T-helper 9 cell (primary cell): Measurements from ENCODE around the gene WFDC1.

Experiments used
- DNase-seq: peaks from one replicate; pipeline ENCODE4 v3.0.0-alpha.2; 2020
- total RNA-seq, 2 donors: gene quantifications; one replicate each; lab custom pipeline; 2026; lab: John Stamatoyannopoulos, UW

The WFDC1 gene, protein sequence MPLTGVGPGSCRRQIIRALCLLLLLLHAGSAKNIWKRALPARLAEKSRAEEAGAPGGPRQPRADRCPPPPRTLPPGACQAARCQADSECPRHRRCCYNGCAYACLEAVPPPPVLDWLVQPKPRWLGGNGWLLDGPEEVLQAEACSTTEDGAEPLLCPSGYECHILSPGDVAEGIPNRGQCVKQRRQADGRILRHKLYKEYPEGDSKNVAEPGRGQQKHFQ
- 0 reads per million in 2 donors for total RNA-seq

DNA sequence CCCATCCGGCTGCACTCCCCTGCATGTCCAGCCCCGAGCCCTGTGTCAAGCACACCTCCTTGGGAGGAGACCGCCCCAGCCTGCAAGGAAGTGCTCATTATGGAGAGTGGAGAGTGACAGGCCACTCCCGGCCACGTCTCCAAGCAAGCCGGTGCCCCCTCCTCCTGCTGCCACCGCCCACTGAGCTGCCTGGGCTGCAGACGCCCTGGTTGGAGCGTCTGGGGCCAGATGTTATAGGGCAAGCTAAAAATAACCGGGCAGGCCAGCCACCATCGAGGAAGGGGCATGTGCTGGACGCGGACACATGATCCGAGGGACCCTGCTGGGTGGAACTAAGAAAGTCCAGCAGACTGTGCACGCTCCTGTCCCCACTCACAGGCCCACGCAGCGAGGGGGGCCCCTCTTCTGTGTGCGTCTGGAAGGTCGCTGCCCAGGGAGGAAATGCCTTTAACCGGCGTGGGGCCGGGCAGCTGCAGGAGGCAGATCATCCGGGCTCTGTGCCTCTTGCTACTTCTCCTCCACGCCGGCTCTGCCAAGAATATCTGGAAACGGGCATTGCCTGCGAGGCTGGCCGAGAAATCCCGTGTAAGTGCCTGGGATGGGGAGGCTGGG lies at the start of gene WFDC1:
WFDC1 (plus strand) TSS at position 348 of the 612 bp plus-strand sequence; CDS start at position 442, 94 bp downstream.
- DNase-seq = no peak

DNA sequence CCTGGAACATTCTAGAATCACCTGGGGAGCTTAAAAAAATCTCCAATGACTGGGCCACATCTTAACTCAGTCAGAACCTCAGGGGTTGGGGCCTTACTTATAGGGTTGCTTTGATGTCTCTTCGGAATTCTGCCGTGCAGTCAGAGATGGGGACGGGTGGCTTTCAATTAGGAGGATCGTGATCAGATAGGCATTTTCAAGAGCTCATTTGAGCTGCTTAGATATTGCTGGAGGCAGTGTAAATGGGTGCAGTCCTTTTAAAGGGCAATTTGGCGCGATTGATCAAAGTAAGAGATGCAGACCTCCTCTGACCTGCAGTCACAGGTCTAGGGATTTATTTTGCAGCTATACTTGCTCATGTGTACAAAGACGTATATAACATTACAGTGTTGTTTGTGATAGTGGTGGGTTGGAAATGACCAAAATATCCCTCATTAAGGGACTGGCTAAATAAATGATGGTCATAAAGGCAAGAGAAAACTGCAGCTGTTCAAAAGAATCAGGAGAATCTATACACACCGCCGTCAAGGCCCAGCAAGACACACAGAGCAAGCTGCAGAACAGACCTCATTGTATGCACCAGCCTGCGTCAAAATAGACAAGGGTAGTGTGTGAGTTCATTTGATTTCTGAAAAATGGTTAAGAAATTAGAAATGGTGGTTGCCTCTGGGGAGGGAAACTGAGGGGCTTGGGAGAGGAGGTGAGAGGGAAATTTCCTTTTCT lies 48.6 kb upstream of the WFDC1 start:
- DNase-seq = no peak

DNA sequence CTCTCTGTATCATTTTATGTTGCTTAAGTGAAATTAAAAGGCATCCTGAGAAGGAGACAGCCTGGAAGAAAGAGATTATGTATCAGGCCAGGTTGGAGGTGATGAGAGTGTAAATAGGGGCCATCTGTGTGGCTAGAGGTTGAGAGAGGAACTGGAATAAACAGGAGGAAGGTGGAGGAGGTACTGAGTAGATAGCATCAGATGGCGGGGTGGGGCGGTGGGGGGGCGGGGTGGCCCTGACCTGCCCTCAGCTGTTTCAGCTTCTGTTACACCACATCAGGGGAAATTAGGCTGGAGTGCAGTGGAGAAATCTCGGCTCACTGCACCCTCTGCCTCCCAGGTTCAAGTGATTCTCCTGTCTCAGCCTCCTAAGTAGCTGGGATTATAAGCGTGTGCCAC lies 48.0 kb upstream of the WFDC1 start:
- DNase-seq = no peak

DNA sequence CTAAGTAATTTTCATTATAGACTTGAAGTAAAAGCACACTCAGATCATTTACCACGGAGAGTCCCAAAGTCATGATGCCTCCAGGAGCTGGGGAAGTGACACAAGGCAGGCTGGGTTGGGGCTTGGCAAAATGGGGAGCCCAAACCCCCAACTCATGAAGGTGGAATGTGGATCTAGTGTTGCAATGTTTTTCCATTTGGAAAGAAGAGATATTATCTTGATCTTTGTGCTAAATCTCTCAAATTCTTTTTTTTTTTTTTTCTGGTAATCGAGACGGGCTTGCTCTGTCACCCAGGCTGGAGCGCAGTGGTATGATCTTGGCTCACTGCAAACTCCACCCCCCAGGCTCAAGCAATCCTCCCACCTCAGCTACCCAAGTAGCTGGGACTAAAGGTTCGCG lies 47.3 kb upstream of the WFDC1 start:
- no peak for DNase-seq

DNA sequence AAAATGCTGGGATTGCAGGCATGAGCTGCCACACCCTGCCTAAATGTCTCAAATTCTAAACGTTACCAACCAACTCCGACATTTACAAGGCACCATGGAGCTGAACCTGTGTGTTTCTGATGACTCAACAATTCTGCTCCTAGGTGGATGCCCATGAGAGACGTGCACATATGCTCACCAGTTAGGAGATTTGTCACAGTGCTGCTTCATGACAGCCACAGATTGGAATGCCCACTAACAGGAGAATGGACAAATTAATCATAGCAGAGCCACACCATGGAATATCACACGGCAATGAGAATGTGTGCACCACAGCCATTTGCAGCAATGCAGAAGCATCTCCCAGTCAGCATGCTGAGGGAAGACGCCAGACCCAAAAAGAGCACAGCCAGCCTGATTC lies 46.8 kb upstream of the WFDC1 start:
- no peak for DNase-seq

DNA sequence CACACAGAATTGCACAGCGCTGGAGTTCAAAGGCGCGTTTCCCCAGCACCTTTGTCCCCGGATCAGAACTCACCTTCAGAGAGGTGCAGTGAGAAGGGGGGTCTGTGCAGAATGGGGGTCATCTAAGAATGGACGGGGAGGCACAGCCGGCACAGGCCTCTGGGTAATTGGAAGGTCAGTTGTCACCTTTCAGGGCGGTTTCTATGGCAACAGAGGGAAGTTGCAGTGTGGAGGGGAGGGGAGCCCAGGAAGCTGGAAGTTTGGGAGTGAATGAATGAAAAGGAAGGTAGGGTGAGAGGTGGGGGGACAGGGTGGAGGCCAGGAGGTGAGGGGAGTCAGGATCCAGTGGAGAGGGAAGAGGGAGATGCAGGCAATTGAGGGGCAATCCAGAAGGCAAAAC lies 42.5 kb upstream of the WFDC1 start:
- DNase-seq = no peak

DNA sequence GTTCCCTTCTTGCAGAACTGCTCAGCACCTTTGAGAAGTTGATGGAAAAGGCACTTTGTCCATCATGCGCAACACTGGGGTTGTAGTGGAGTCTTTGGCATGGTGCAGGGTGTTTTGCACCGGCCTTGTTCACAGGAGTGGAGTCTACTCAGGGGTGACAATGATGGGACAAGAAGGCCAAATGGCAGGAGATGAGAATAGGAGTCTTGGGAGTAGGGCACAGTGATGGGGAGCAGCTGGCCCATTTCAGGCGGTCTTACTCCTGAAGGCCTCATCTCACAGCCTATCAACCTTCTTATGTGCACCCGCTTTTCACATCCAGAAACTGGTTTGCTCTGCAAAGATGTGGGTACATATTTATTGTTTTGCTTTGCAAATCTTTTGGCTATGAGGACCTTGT lies 41.5 kb upstream of the WFDC1 start:
- no peak for DNase-seq

DNA sequence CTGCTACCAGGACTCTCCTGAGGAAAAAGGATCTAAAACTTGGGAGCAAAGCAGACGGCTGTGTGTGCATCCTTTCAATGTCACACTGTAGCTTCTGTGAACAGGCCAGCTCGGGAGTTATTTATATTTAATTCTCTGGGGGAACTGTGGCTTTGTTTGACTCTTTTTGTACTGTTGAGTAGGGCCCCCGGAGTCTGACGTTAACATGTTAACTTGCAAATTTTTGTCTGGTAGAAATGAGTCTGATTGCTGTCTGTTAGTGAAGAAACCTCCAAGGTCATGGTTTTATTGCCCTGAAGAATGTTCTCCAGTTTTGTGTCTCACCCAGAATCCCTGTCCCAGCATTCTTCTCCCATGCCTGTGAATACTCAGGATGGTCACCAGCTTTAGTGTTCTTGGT lies 40.6 kb upstream of the WFDC1 start:
- DNase-seq = no peak

DNA sequence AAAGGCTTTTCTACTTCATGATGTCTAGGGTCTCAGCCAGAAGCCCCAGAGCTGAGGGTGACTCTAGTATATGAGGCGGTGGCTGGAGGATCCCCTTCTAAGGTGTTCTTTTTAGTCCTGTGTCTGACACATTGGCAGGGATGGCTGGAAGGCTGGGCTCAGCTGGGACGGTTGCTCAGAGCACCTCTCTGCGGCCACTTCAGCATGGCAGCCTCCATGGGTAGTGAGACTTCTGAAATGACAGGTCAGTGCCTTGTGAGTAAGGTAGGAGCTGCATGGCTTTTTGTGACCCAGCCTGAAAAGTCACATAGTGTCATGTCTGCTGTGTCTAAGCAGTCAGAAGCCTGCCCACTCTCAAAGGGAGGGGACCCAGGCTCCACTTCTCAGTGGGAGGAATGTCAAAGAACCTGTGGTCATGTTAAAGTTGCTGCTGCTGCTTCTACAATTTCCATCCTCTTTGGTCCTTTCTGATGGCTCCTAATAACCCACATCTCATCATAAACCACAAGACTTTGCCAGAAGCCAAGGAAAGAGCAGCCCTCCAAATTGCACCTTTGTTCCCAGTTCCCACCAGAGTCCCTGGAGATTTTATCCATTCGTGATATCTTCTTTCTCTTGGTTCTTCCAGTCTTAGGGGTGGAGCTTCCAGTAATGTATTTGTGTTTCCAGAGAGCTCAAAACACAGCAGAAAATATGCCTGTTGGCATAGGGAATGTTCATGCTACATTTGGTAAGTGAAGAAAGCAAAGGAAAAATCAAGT lies 39.4 kb upstream of the WFDC1 start:
- DNase-seq = no peak

DNA sequence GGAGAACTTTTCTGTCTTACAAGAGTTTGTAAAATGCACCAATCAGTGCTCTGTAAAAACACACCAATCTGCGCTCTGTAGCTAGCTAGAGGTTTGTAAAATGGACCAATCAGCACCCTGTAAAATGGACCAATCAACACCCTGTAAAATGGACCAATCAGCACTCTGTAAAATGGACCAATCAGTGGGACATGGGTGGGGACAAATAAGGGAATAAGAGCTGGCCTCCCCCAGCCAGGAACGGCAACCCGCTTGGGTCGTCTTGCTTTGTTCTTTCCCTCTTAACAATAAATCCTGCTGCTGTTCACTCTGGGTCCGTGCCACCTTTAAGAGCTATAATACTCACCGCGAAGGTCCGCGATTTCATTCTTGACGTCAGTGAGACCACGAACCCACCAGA lies 36.4 kb upstream of the WFDC1 start:
- no peak for DNase-seq

DNA sequence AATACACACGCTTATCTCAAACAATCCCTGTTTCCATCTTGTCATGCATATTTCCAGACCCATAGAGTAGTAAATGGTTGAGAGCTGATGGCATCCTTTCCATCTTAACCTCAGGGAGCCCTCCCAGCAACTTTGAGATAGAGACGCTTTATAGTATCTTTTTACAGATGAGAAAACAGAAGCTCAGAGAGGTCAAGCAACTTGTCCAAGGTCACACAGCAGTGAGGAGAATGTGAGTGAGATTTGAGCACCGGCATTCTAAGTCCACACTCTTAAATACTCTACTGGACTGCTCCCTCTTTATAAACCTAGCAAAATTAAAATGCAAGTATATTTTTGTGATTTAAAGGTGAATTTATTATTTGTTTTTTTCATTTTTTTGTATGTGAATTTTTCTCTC lies 35.0 kb upstream of the WFDC1 start:
- DNase-seq = no peak

DNA sequence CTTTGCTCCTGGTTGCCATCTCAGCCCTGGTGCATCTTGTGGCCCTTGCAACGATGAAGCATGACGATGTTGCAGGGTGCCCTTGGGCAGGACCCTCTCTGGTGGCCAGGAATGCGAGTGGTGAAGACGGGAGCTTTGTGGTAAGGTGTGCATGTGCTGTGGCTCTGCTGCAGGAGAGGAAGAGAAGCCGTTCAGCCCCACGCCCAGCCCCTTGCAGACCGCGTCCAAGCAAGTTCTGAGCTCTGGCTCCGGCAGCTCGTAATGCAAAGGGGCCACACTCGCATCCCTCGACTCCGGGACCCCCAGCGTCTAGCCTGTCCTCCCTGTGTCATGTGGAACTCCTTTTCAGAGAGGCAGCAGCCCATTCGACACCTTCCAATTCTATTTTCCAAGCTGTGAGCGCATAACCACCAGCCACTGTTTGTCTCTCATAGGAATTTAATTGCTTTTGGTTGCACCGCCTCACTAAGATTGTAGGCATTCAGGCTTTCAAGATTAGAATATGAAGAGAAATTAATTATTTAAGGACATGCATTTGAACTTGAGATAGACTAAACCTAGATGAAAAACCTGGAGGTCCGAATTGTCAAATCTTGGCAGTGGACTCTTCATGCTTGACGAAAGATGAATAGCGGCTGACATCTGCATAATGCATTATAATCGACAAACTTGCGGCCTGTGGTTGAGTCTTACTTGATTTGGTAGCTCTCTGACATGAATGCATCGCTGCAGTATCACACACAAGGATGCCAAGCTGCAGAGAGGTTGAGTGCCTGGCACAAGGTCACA lies 33.7 kb upstream of the WFDC1 start:
- no peak for DNase-seq

DNA sequence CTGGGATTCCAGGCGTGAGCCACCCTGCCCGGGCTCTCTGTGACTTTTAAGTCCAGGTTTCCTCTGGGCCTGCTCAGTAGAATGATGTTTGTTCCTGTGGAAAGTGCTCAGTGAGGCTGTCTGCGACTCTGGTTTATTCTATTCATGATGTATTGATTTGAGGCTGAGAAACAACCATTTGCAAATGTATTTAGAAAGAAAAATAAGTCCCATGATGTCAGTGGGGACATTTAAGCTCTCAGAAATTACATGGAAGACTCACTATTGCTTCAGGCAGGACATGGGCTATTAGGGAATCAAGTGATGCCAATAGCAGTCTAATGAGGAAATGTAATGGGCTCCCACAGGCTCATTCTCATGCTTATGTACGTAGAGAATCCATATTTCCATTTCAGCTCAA lies 32.6 kb upstream of the WFDC1 start:
- DNase-seq = no peak

DNA sequence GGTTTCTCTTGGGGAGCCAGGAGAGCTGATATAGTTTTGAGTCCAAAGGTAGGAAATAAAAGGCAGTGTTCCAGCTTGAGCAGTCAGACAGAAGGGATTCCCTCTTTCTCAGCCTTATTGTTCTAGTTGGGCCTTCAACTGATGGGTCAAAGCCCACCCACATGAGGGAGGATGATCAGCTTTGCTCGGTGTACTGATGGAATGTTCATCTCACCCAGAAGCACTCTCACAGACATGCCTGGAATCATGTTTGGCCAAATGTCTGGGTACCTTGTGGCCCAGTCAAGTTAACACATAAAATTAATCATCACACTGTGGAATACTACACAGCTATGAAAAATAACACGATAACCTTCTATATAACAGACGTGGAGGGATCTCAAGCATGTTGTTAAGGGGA lies 31.7 kb upstream of the WFDC1 start:
- DNase-seq = no peak

DNA sequence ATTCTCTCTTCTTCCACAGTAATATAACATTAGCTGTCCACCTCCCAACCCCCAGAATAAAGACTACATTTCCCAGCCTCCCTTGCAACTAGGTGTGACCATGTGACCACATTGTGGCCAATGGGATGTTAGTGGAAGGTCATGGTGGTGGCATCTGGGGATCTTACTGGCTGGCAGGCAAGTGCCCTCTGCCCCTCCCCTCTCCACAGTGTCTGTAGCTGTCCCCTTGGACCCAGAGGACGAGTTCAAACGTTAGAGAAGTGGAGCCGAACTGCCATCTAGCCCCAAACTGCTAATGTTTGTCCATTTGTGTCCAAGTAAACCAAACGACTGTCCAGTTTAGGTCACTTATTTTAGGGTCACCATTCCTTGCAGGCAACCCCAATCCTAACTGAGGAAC lies 28.2 kb upstream of the WFDC1 start:
- no peak for DNase-seq

DNA sequence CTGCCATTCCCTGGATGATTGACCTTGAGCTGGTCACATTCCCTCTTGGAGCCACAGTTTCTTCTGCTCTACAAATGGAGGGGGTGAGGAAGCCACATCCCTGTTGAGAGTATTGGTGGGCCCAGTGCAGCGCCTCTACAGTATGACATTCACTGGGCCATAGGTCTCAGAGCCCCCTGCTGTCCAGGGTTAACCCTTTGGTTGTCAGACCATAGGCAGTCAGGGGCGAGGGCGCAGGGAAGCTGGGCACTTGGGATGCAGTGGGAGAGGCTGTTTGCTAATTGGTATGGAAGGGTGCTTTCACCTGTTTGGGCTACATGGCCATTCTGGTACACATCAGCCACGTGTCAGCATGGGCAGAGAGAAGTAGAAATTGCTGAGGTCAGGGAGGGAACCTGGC lies 27.3 kb upstream of the WFDC1 start:
- DNase-seq = no peak

DNA sequence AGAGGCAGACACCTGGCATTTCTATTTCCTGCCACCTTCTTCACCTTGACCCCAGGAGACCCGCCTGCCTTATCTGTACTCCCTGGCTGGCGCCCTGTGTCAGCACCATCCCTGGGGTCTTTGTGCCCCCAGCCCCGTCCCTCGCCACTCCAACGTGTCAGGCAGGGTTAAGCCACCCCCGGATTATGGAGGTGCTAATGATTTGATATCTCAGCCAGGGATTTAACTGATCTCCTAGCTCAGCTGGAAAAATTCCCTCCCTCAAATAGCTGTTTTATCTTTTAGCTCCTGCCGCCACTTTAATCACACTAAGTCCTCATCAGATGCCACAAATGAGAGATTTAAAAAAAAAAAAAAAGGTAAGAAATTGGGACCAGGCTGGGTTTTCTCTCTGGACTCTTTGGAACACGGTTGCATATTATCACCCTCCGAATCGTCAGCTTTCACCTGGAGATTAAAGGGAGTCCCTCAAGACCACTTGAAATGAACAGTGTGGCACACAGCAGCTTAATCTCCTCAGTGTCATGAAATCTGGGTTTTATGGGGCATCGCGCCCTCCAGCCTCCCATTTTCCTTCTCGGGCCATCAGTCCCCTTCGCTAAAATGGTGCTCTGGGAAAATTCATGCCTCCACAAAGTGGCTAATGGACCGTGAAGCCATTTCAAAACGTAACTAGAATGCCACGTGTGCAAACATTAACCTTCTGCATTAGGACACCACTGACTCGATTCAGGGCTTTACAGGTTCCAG lies 26.2 kb upstream of the WFDC1 start:
- no peak for DNase-seq

DNA sequence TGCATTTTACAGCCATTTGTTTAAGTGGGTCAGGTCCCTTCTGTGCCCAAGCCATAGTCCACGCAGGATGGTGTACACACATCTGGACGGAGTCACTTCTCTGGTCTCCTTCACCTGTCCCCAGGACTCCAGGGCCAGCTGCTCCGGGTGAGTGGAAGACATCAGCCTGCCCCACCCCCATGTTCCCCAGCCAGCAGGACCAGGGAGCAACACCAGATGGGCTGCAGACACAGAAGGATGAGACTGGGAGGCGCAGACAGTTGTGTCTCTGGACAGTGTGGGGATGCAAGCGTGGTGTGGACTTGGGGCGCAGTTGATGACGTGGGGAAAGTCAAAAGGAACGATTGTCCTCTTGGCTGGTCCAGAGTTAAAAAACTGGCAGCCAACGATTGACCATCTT lies 24.6 kb upstream of the WFDC1 start:
- DNase-seq = no peak

DNA sequence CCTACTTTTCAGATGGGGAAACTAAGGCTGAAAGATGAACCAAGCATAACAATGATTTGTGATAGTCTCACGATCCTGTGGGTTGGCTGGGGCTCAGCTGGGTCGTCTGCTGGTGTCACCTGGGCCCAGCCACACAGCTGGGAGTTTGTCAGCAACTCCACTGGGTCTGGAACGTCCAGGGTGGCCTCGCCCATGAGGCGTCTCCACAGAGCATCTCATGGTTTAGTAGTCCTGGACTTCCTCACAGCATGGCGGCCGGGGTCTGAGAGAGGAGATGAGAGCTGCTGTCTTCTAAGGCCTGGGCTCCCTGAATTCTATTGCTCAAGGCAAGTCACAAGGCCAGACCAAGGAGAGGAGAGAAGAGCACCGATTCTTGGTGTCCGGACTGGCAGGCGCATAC lies 24.1 kb upstream of the WFDC1 start:
- no peak for DNase-seq

DNA sequence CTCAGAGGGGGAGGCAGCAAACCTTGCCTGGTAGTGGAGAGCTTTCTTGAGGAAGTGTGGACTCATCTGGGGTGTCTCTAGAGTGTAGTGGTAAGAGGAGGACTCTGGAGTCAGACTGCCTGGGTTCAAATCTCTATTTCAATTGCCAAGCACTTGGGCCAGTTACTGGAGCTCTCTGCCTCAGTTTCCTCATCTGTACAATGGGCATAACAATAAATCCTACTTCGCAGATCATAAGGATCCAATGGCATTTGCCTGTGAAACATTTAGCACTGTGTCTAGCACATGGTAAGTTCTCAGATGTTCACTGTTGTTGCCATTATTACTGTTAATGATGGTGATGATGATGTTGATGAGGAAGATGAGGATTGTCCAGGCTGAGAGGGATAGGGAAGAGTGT lies 23.6 kb upstream of the WFDC1 start:
- no peak for DNase-seq

DNA sequence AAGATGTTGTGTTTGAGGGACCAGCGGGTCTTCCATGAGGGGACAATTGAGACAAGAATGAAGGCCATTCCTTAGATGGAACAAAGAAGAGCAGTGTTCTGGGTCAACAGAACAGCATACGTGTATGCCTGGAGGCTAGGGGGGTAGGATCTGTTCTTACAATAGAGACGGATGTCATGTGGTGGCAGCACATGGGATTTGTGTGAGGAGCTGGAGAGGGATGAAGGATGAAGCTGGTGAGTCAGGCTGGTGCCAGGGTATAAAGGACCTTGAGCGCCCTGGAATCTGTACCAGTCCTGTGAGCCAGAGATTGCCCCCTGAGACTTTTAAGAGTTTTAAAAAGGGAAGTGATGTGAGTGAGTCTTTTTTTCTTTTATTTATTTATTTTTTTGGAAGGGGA lies 22.8 kb upstream of the WFDC1 start:
- DNase-seq = no peak

DNA sequence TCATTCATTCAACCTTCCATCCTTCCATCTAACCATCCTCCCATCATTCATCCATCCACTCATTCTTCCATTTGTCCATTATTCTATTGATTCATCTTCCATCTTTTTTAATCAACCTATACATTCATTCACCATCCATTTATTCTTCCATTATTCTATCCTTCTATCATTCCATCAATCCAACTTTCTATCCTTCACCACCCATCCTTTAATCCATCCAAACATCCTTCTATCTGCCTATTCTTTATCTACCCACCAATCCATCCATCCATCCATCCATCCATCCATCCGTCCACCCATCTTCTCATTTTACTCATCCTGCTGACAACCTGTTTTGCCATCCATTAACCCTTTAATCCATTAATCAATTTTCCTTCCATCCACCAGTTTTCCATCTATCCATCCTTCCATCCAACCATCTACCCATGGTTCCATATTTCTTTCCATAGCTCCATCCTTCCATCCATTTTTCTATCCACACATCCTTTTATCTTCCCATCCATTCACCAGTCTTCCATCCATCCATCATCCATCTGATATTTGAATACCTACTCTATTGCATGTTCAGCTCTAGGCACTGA lies 21.8 kb upstream of the WFDC1 start:
- no peak for DNase-seq
